ENCODE results near the gene ATRNL1. TPM values are rescaled to one million over a fixed set of nuclear protein-coding genes. Genes with fewer than 3 reads are reported as not detected.

Gene ATRNL1
- total and polyA plus RNA-seq, 2 experiments from 2014 or later: 4.8 to 29.7 TPM

DNA sequence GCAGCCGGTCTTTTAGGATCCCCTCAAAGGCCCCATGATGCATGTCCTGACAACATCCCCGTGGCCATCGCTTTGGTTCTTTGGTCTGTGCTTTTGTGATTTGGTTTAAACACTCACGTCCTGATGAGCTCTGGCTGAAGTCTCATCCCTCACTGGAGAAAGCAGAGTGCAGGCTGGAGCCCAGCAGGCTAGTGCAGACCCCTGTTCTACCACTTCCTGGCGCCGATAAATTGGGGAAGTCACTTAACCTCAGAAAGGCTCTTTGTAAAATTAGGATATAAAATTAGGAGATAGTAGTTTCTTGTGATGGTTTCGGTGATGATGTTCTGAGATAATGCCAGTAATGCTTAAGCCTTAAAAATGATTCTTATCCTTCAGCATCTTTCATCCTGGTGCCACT, 872.2 kb downstream of the ATRNL1 start:
- Mint-ChIP-seq H3K4me3 (no peak overlapping the region), H3K27ac (peak overlapping the region; percentile 57; the same call in 1 of the 2 replicates), H3K4me1 (peaks cover 8% of the 10 kb centered on the region), H3K27me3 (ENCODE audit: insufficient read depth, low read depth, poor library complexity) (no peaks in the 10 kb centered on the region), H3K9me3 (no peaks in the 10 kb centered on the region), H3K36me3 (ENCODE audit: low read depth) (no peaks in the 10 kb centered on the region)
- Histone ChIP-seq H3K27ac (ENCODE audit: low read depth) (no peak overlapping the region), H3K27me3 (ENCODE audit: insufficient read depth) (no peaks in the 10 kb centered on the region), H3K79me2 (replicated peaks; ENCODE audit: insufficient read depth) (no peaks in the 10 kb centered on the region), H4K20me1 (replicated peaks; ENCODE audit: insufficient read depth) (no peaks in the 10 kb centered on the region), H3K4me2 (no peak overlapping the region), H2AFZ (0 out of 2 replicates have a peak overlapping the region, but pooled peaks have one; percentile 28), H3K4me1 (ENCODE audit: insufficient read depth) (0 out of 2 replicates have a peak, but pooled peaks cover 3% of the 10 kb centered on the region), H3K9me2 (ENCODE audit: insufficient read depth) (peaks cover 20% of the 10 kb centered on the region; the same call in 1 of the 2 replicates), H3K4me3 (no peak overlapping the region), H3F3A (replicated peaks; ENCODE audit: low read depth) (no peaks in the 10 kb centered on the region), H3K36me3 (ENCODE audit: insufficient read depth) (no peaks in the 10 kb centered on the region)
- no peak for DNase-seq (ENCODE audit: low spot score)
- TF ChIP-seq, protein P1, sequence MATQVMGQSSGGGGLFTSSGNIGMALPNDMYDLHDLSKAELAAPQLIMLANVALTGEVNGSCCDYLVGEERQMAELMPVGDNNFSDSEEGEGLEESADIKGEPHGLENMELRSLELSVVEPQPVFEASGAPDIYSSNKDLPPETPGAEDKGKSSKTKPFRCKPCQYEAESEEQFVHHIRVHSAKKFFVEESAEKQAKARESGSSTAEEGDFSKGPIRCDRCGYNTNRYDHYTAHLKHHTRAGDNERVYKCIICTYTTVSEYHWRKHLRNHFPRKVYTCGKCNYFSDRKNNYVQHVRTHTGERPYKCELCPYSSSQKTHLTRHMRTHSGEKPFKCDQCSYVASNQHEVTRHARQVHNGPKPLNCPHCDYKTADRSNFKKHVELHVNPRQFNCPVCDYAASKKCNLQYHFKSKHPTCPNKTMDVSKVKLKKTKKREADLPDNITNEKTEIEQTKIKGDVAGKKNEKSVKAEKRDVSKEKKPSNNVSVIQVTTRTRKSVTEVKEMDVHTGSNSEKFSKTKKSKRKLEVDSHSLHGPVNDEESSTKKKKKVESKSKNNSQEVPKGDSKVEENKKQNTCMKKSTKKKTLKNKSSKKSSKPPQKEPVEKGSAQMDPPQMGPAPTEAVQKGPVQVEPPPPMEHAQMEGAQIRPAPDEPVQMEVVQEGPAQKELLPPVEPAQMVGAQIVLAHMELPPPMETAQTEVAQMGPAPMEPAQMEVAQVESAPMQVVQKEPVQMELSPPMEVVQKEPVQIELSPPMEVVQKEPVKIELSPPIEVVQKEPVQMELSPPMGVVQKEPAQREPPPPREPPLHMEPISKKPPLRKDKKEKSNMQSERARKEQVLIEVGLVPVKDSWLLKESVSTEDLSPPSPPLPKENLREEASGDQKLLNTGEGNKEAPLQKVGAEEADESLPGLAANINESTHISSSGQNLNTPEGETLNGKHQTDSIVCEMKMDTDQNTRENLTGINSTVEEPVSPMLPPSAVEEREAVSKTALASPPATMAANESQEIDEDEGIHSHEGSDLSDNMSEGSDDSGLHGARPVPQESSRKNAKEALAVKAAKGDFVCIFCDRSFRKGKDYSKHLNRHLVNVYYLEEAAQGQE (IDR thresholded peaks at IDR 0.05; ENCODE audit: unreplicated experiment): no peak
- TF ChIP-seq, protein P2, sequence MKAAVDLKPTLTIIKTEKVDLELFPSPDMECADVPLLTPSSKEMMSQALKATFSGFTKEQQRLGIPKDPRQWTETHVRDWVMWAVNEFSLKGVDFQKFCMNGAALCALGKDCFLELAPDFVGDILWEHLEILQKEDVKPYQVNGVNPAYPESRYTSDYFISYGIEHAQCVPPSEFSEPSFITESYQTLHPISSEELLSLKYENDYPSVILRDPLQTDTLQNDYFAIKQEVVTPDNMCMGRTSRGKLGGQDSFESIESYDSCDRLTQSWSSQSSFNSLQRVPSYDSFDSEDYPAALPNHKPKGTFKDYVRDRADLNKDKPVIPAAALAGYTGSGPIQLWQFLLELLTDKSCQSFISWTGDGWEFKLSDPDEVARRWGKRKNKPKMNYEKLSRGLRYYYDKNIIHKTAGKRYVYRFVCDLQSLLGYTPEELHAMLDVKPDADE (IDR thresholded peaks at IDR 0.05): no peak
- TF ChIP-seq CREB1 (CRISPR knock-in tag; IDR thresholded peaks at IDR 0.05; ENCODE audit: low read depth) (no peak), JUNB (IDR thresholded peaks at IDR 0.05; ENCODE audit: unreplicated experiment) (no peak), EZH2 (IDR thresholded peaks at IDR 0.05; ENCODE audit: low read depth, unreplicated experiment) (no peak), STAT1 (IDR thresholded peaks at IDR 0.05; ENCODE audit: unreplicated experiment) (no peak), EZH2phosphoT487 (IDR thresholded peaks at IDR 0.05; ENCODE audit: unreplicated experiment) (no peak), NANOG (IDR thresholded peaks at IDR 0.05; ENCODE audit: borderline replicate concordance) (no peak), POLR2AphosphoS5 (IDR thresholded peaks at IDR 0.05; ENCODE audit: low read depth) (no peak), ZNF331 (CRISPR knock-in tag; IDR thresholded peaks at IDR 0.05; ENCODE audit: low read depth) (no peak), ZNF114 (CRISPR knock-in tag; IDR thresholded peaks at IDR 0.05) (no peak)
- TF ChIP-seq, protein P3, sequence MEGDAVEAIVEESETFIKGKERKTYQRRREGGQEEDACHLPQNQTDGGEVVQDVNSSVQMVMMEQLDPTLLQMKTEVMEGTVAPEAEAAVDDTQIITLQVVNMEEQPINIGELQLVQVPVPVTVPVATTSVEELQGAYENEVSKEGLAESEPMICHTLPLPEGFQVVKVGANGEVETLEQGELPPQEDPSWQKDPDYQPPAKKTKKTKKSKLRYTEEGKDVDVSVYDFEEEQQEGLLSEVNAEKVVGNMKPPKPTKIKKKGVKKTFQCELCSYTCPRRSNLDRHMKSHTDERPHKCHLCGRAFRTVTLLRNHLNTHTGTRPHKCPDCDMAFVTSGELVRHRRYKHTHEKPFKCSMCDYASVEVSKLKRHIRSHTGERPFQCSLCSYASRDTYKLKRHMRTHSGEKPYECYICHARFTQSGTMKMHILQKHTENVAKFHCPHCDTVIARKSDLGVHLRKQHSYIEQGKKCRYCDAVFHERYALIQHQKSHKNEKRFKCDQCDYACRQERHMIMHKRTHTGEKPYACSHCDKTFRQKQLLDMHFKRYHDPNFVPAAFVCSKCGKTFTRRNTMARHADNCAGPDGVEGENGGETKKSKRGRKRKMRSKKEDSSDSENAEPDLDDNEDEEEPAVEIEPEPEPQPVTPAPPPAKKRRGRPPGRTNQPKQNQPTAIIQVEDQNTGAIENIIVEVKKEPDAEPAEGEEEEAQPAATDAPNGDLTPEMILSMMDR (conservative IDR thresholded peaks at IDR 0.05; ENCODE audit: low read depth in 2 of 2): no peak
- TF ChIP-seq, protein P4, sequence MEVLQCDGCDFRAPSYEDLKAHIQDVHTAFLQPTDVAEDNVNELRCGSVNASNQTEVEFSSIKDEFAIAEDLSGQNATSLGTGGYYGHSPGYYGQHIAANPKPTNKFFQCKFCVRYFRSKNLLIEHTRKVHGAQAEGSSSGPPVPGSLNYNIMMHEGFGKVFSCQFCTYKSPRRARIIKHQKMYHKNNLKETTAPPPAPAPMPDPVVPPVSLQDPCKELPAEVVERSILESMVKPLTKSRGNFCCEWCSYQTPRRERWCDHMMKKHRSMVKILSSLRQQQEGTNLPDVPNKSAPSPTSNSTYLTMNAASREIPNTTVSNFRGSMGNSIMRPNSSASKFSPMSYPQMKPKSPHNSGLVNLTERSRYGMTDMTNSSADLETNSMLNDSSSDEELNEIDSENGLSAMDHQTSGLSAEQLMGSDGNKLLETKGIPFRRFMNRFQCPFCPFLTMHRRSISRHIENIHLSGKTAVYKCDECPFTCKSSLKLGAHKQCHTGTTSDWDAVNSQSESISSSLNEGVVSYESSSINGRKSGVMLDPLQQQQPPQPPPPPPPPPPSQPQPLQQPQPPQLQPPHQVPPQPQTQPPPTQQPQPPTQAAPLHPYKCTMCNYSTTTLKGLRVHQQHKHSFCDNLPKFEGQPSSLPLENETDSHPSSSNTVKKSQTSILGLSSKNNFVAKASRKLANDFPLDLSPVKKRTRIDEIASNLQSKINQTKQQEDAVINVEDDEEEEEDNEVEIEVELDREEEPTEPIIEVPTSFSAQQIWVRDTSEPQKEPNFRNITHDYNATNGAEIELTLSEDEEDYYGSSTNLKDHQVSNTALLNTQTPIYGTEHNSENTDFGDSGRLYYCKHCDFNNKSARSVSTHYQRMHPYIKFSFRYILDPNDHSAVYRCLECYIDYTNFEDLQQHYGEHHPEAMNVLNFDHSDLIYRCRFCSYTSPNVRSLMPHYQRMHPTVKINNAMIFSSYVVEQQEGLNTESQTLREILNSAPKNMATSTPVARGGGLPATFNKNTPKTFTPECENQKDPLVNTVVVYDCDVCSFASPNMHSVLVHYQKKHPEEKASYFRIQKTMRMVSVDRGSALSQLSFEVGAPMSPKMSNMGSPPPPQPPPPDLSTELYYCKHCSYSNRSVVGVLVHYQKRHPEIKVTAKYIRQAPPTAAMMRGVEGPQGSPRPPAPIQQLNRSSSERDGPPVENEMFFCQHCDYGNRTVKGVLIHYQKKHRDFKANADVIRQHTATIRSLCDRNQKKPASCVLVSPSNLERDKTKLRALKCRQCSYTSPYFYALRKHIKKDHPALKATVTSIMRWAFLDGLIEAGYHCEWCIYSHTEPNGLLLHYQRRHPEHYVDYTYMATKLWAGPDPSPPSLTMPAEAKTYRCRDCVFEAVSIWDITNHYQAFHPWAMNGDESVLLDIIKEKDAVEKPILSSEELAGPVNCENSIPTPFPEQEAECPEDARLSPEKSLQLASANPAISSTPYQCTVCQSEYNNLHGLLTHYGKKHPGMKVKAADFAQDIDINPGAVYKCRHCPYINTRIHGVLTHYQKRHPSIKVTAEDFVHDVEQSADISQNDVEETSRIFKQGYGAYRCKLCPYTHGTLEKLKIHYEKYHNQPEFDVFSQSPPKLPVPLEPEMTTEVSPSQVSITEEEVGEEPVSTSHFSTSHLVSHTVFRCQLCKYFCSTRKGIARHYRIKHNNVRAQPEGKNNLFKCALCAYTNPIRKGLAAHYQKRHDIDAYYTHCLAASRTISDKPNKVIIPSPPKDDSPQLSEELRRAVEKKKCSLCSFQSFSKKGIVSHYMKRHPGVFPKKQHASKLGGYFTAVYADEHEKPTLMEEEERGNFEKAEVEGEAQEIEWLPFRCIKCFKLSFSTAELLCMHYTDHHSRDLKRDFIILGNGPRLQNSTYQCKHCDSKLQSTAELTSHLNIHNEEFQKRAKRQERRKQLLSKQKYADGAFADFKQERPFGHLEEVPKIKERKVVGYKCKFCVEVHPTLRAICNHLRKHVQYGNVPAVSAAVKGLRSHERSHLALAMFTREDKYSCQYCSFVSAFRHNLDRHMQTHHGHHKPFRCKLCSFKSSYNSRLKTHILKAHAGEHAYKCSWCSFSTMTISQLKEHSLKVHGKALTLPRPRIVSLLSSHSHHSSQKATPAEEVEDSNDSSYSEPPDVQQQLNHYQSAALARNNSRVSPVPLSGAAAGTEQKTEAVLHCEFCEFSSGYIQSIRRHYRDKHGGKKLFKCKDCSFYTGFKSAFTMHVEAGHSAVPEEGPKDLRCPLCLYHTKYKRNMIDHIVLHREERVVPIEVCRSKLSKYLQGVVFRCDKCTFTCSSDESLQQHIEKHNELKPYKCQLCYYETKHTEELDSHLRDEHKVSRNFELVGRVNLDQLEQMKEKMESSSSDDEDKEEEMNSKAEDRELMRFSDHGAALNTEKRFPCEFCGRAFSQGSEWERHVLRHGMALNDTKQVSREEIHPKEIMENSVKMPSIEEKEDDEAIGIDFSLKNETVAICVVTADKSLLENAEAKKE (CRISPR knock-in tag; IDR thresholded peaks at IDR 0.05): no peak
- ATAC-seq: no peak

All from GM23338 (cell line).